ENCODE results near the gene CAMK2D.
"Not testable (repeated sequence)": the region's sequence is repeated elsewhere in the genome, so short reads cannot be mapped to it uniquely, and the experiment has no call there.

Gene CAMK2D

GRCh38 chr4:113708250-113708649 lies 53.3 kb downstream of the CAMK2D start:
- DNase-seq (ENCODE audit: low spot score), result no peak
- TF ChIP-seq CTCF (IDR thresholded peaks at IDR 0.05; ENCODE audit: extremely low read depth, missing control alignments), result no peak

- TF ChIP-seq CTCF (IDR thresholded peaks at IDR 0.05; ENCODE audit: extremely low read depth, missing control alignments), result no peak
- no peak for DNase-seq (ENCODE audit: low spot score)
These were observed 54.5 kb downstream of the CAMK2D start for GRCh38 chr4:113707048-113707447.

- DNase-seq (ENCODE audit: low spot score), result not testable (repeated sequence)
These were observed 56.4 kb downstream of the CAMK2D start for GRCh38 chr4:113705097-113705496.

- not testable (repeated sequence) for DNase-seq (ENCODE audit: low spot score)
These were observed 58.9 kb downstream of the CAMK2D start for GRCh38 chr4:113702596-113702995.

- no peak for DNase-seq (ENCODE audit: low spot score)
- no peak for TF ChIP-seq CTCF (IDR thresholded peaks at IDR 0.05; ENCODE audit: extremely low read depth, missing control alignments)
These were observed 60.4 kb downstream of the CAMK2D start for GRCh38 chr4:113701169-113701568.

- no peak for TF ChIP-seq CTCF (IDR thresholded peaks at IDR 0.05; ENCODE audit: extremely low read depth, missing control alignments)
These were observed 60.9 kb downstream of the CAMK2D start for GRCh38 chr4:113700602-113701150.

GRCh38 chr4:113699772-113700171 lies 61.8 kb downstream of the CAMK2D start:
- no peak for TF ChIP-seq CTCF (IDR thresholded peaks at IDR 0.05; ENCODE audit: extremely low read depth, missing control alignments)
- DNase-seq (ENCODE audit: low spot score), result no peak

More at GRCh38 chr4:113700602-113701150, 60.9 kb downstream of the CAMK2D start:
- DNase-seq (ENCODE audit: low spot score), result no peak

- no peak for TF ChIP-seq CTCF (IDR thresholded peaks at IDR 0.05; ENCODE audit: extremely low read depth, missing control alignments)
These were observed 64.1 kb downstream of the CAMK2D start for GRCh38 chr4:113697429-113697828.

More at GRCh38 chr4:113697429-113697828, 64.1 kb downstream of the CAMK2D start:
- DNase-seq (ENCODE audit: low spot score), result no peak
